ENCODE measurements around the gene UST.

- TF ChIP-seq POLR2AphosphoS5 (IDR thresholded peaks at IDR 0.05; ENCODE audit: low read depth, low read length) = no peak
- TF ChIP-seq CTCF (IDR thresholded peaks at IDR 0.05; ENCODE audit: control extremely low read depth in 1 of 3, insufficient read depth in 1 of 3, low read depth in 1 of 3, low read length in 3 of 3) = no peak
- no peak for TF ChIP-seq POLR2A (IDR thresholded peaks at IDR 0.05; ENCODE audit: control extremely low read depth in 1 of 2, low read depth in 2 of 2, low read length in 2 of 2)
These were observed 48.0 kb downstream of the UST start for GRCh38 chr6:148794797-148795196.

Measured in H1 (cell line).